Mucosa of gallbladder (tissue), 1 donor: ENCODE results near the gene ADIRF. TPM values are rescaled to one million over a fixed set of nuclear protein-coding genes. Genes with fewer than 3 reads are reported as not detected.
"Not testable (repeated sequence)": the region's sequence is repeated elsewhere in the genome, so short reads cannot be mapped to it uniquely, and the experiment has no call there.

Experiments used
- DNase-seq: peaks from one replicate; pipeline ENCODE4 v3.0.0-alpha.2; 2020; ENCODE audit warnings: low spot score
- total RNA-seq: library from RNA; stranded (reverse); gene quantifications from one replicate; pipeline ENCODE4 v1.2.1, GENCODE V29; 2021
- donor health status: DM: no; HTN: no; CAD: no.

Gene ADIRF
- total RNA-seq, 1 donor from 2014 or later = 25.4 TPM

DNA sequence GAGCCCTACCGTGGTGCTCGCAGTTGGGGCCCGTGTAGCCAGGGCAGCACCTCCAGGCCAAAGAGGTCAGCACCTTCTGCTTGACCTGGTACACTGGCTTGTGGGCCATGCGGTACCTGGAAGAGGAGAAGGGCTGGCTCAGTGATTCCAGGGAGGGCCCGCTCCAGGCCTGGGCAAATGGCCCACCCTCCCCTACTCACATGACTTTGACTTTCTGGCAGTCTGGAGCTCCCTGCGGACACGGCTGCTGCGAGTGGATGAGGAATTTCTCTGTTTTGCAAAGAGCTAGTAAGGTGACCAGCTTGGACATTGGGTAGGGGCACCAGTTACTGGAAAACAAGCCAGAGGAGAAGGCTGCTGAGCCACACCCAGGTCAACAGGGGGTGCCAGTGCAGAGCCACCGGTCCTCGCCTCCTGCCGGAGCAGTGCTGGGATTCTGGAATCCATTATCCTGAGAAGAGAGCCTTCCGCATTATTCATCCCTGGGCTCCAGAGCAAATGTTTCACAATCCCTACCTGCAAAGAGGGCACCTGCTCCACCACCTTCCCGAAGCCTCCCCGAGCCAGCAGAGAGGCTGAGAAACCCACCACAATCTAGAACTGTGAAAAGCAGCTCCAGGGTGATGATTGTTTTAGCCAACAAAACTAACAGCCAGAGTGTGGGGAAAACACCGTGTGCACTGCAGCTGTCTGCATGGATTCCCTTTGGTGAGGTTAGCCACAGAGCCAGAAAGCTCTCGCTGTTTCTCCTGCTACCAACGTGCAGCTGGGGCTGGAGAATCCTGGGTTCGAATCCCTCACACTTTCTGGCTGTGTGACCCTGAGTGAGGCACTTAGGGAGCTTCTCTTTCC lies 22.7 kb upstream of the ADIRF start:
- DNase-seq = no peak

DNA sequence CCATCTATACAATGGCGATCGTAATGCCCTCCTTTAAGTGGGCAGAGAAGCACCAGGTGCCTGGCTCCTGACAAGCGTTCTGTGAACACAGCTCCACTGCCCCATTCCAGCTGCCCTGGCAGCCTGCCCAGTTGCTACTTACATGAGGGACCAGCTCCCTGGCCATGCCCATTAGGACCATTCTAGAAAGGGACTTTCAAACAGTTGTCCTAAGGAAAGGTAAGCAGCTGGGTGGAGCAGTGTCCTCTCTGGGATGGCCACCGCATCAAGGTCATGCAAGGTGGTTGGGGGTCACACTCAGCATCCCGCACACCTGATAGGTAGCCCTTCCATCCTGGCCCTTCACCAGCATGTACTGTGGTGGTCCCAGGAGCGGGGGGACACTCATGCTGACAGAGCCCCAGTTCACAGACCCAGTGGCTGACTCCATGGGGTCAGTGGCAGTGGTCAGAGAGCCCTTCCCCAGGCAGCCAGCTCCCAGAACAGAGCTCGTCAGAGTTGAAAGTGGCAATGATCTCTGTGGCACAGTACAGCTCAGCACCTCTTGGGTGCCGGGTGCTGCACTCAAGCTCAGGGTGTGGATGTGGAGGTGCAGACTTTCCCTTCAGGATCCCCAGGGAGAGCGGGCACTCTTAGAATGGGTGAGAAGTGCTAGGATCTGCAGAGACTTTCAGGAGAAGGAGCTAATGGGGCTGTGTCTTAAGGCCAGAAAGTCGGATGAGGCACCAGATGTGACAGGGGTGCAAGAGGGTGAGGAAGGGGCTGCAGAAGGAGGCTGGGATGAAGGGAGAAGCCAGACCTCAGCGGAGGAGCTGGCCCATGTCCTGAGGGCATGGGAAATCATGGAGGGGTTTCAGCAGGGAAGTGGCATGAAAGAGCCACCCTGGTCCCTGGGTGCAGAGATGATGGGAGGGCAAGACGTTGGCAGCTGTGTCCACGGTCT lies 21.8 kb upstream of the ADIRF start:
- no peak for DNase-seq

DNA sequence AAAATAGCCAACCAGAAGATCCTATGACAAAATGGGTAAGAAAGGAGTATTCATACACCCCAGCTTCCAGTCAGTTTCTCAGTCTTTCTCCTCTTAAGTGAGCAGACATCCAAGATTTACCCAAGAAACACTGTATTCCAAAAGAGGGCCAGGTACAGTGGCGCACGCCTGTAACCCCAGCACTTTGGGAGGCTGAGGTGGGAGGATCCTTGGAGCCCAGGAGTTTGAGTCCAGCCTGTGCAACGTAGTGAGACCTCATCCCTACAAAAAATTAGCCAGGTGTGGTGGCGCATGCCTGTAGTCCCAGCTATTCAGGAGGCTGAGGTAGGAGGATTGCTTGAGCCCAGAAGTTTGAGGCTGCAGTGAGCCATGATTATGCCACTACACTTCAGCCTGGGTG lies 20.5 kb upstream of the ADIRF start:
- DNase-seq = not testable (repeated sequence)

DNA sequence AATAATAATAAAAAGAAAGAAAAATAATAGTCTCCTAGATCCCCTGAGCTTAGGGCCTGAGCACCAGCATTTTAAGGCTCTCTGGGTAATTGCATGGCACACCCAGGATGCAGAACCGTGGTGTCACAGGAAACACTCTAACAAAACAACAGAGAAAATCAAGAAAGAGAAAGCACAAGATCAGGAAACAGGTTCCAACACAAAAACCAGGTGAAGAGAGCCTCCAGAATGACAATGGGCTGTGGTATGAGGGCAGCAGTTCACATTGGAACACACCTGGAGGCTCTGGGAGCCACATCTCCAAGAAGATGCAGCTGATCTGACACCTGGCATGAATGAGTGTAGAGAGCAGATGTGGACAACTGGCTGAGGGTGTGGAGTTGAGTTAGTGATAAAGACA lies 17.9 kb upstream of the ADIRF start:
- no peak for DNase-seq

DNA sequence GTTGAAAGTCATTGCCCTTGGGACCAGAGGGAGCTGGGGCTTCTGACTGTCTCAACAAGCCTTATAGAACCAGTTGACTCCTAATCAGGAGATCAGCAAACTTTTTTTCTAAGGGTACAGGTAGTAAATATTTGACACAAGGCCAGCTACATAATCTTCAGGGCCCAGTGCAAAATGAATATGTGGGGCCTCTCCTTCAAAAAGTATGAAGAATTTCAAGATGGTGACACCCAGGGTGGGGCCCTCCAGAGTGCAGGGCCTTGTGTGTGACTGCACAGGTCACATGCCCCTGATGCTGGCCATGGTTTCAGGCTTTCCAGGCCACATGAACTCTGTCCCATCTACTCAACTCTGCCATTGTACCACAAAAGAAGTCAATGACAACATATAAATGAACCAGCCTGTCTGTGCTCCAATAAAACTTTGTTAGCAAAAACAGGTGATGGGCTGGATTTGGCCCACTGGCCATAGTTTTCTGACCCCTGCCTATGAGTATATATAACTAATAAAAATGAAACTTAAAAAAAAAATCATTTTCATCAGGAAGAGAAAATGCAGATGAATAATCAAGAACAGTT lies 17.0 kb upstream of the ADIRF start:
- DNase-seq = no peak

DNA sequence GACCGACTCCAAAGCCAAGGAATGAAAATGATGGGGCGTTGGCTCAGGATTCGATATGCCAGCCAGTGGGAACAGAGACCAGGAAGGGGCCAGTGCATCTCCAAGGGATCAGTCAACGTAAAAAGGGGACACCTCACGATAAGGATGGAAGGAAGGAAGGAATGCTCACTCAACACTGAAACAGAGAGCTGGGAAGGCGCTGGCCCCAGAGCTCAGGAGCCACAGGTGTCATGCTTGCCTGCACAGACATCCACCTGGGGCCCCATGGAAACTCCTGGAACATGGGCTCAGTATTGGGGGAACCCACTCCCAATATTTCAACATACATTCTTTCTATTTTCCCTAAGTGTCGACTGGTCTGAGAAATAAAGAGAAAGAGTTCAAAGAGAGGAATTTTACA lies 16.2 kb upstream of the ADIRF start:
- DNase-seq = no peak

DNA sequence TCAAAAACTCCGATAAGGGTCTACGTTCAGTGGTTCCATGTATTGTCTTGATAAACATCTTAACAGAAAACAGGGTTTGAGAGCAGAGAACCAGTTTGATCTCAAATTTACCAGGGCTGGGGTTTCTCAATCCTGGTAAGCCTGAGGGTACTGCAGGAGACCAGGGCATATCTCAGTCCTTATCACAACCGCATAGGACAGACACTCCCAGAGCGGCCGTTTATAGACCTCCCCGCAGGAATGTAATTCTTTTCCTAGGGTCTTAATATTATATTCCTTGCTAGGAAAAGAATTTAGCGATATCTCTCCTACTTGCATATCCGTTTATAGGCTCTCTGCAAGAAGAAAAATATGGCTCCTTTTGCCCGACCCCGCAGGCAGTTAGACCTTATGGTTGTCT lies 15.6 kb upstream of the ADIRF start:
- not testable (repeated sequence) for DNase-seq

DNA sequence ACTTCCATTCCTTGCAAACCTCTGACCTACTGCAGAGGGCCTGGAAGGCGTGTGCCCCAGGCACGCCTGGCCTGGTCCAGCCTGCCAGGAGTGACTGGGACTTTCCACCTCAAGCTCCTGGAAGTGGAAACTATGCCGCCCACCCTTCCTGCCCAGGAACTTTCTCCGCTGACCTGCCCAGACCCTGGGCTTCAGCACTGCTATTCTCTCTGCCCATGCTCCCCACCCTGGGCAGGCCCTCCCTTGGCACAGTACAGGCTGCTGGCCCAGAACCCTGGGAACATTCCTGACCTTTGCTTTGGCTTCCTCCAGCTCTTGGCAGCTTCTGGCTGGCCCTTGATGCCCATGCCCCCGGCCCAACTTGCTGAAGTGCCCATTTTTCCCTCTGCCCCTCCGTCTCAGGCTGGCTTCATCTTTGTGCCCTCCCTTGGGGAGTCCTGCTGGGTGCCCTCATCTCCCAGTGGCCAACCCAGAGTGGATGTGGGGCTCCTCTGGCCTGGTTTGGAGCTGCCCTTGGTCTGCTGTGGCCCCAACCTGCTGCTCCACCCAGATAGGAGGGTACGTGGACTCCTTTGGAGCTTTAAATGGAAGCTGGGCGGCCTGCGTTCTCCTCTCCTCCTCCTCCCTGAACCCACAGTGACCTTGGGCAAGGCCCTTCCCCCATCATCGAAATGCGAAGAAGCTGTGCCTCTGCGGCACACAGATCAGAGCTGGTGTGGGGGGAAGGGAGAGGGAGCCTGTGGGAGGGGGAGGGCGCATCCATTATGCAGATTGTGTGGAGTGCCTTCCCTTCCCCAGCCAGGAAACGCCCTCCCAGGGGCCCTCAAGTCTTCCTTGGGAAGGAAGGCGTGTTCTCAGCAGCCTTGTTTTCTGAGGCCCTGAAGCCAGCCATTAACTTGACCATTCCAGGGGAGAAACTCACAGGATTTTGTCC lies 14.3 kb upstream of the ADIRF start:
- no peak for DNase-seq

DNA sequence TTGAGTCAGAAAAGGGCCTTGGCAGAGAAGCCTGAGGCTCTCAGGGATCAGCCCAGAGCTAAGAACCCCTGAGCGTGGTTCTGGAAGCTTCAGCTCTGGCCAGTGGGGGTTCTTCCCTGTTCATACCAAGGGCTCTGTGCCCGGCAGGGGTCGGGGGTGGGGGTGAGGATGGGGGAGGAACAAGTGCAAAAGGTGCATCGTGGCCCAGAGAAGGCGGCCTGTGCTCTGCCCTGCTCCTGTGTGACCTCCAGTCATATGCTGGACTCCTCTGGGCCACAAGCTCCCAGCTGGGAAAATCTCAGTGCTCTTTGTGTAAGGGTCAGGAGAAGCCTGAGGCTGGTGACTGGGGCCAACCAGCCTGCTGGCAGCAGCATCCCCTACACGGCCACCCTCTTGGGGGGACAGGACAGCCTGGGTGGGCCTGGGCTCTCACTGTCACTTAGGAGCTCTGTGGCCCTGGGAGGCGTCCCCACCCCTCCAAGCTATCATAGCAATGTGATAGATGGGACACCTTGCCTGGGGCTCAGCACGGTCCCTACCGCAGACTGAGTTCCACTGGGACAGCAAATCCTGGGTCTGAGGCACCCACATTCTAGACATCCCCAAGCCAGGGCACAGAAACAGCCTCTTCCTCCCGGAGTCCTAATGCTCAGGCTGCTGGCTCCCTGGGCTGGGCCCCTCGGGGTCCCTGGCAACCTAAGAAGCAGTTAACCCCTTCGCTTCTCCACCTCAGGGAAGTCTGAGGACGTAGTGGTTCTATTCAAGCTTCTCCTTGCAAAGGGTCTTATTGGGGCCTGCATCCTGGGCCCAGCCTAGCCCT lies 13.4 kb upstream of the ADIRF start:
- no peak for DNase-seq

DNA sequence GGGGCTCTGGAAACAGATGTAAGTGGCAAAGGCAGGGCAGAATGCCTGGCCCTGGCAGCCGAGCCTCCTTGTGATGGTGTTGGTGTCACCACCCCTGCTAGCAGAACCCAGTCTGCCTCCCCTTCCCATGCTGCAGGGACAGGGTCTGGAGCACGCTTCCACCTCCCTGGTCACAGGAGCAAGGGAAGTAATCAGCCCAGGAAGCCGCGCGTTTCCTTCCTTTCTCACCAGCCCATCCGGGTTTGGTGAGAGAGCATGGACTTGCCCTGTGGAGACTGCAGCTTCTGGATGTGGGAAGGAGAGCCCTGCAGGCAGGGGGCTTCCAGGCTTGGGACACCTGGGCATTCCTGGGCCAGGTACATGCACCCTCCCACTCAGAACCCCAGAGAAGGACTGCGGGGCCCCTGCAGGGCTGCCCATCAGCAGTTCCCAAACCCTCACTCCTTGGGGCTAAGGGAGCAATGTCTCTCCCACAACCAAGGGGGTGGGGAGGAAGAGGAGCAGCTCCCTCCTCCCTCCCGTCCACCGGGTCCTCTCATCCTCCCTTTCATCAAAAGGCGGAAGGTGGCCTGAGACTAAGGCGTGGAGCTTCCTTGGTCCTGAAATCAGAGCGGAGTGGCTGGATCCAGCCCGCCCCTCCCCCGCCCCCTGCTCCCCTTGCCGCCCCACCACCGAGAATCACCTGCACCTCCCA lies 12.6 kb upstream of the ADIRF start:
- DNase-seq = no peak

DNA sequence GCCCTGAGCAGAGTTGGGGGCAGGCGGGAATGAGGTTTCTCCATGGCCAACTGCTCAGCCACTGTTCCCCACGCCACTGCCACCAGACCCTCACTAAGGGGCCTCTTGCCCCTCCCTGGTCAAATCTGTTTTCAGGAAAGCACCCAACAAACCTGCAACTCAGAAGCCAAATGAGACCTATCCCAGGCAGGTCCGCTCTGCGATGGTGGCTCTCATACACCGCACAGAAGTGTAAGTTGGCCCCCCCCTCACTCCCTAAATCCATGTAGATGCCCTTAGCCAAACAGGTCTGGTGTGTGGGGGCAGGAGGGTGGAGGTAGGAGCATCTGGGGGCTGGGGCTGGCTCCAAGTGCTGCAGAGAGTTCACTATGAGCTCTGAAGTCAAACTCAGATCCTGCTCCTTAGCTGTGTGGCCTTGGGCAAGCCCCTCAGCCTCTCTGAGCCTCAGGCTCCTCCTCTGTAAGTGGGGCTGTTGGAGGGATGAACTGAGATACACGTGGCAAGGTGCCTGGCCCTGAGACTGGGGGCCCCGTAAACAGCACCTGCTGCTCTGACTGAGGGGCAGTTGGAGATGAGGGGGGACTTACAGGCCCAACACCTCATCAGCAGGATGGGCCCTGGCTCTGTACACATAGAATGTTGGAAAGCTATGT lies 12.0 kb upstream of the ADIRF start:
- DNase-seq = no peak

DNA sequence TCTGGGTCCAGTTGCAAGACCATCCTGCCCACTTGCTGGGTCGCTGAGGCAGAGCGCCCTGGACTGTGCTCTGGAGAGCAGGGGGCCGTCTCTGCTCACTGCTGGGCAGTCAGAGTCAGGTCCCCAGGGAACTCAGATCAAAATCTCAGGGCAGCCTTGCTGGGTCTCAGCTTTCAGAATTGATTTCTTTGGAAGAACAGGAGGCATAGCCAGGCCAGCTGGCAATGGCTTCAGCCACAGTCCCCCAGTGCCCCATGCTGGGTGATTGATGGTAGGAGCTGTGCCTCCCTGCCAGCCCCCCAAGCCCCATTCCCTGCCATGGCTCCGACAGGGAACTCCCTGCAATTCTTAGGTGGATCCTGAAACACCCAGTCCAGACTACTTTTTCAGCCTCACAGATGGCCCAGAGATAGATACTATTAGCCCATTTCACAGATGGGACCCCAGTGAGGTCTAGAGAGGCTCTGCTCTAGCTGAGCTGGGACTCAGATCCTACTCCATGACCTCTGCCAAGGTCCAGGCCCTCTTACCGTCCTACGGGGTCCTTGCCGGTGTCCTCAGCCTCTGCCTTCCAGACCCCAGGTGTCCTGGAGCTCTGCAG lies 11.3 kb upstream of the ADIRF start:
- no peak for DNase-seq

DNA sequence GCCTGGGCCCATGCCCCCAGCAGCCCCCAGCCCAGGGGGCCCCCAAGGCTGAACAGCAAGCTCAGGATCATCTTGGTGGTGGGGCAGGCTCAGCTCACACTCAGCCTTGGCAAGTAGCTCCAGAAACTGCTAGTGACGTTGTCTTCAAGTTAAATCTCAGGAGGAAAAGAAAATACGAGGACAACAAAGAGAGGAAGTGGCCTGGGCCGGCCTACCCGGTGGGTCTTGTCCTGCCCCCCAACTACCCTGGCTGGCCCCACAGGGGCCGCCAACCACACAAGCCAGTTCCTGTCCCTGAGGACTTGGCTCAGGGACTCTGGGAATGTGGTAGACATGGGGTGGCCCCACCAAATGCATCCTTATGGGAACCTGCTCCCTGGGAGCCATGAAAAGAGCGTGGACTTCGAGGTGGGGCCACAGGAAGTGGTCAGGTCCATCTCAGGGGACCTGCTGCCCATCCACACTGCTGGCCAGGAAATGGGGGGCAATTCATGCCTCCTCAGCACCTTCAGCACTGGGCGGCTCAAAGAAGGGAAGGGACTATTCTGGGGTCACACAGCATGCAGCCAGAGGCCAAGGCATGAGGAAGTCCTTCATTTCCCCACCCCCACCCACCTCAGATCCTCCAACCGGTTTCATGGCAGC lies 10.7 kb upstream of the ADIRF start, which contains the start of gene MMRN2:
MMRN2 (minus strand) TSS at position 145 of the 645 bp plus-strand sequence; CDS start at position 71, 74 bp downstream.
- DNase-seq = no peak

DNA sequence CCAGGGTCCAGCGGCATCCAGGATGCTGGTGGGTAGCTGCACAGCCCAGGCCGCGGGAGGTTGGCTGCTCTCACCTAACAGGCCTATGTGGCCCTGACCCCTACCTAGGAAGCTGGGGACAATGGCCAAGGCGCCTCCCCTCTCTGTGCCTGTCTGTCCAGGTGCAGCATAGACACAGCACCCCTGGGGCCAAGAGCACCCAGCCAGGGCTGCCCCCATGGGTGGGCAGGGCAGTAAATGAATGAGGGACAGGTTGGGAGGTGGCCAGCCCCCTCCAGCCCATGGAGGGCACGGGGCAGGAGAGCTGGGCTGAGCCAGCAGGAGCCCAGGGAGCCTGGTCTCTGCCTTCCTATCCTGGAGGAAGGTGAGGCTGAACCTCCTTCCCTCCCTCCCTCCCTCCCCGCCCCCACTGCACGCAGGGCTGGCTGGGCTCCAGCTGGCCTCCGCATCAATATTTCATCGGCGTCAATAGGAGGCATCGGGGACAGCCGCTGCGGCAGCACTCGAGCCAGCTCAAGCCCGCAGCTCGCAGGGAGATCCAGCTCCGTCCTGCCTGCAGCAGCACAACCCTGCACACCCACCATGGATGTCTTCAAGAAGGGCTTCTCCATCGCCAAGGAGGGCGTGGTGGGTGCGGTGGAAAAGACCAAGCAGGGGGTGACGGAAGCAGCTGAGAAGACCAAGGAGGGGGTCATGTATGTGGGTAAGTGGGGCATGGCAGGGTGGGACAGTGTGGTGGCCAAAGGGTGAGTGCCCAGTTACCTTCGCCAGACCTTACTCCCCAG lies 10.0 kb upstream of the ADIRF start, which contains the start of gene SNCG:
SNCG (plus strand) TSS at position 484 of the 785 bp plus-strand sequence; CDS start at position 583, 99 bp downstream.
- DNase-seq = peak; percentile 62

DNA sequence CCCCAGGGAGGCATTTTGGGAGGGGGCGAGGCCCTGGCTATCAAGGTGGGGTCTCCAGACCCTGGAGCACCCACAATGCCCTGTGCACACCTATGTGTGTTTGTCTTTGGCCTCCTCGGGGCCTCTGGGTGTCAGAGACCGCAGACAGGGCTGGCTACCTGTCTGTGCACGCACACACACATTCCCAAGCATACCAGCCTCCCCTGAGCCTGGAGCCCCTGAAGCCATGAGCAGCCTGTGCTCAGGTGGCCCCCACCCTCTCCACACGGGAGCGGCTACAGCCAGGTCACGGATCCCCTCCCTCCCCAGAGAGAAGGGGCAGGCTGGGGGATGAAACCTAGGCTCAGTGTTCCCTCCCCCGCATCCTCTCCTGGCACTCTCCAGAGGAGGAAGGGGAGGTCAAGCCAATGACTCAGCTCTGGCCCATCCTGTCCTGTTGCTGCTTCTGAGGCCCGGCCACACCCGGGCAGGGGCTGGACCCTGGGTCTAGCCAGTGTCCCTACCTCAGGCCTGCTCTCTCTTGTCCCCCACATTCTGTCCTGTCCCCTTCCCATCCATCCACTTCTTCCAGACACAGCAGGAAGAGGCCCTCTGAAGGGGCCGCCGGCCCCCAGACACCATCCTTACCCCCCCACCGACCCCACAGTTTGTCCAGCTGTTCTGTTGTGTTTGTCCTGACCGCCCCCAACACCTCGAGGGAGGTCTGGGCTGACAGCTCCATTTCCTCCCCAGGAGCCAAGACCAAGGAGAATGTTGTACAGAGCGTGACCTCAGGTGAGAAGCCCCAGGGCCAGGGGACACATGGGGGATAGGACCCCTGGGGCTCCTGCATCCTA lies 9.2 kb upstream of the ADIRF start:
- no peak for DNase-seq

DNA sequence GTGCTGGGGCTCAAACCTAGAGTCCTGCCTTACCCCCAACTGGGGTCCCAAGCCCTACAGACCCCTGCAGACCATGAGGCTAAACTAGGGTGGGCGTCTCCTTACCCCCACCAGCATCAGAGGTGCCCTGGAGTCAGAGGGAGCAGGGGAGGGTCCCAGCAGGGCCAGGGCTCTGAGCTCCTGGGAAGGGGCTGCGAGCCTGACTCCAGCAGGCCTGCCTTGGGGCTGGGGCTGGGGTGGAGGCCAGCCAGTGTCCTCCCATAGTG lies 8.6 kb upstream of the ADIRF start:
- no peak for DNase-seq
